ENCODE results near the gene CD79B. TPM values are rescaled to one million over a fixed set of nuclear protein-coding genes. Genes with fewer than 3 reads are reported as not detected.
A peak's percentile ranks its signal among the peaks of the same experiment; 100 is the strongest.
"Not testable (repeated sequence)": the region's sequence is repeated elsewhere in the genome, so short reads cannot be mapped to it uniquely, and the experiment has no call there.

Gene CD79B
- polyA plus RNA-seq, 1 donor from 2014 or later: not detected

DNA sequence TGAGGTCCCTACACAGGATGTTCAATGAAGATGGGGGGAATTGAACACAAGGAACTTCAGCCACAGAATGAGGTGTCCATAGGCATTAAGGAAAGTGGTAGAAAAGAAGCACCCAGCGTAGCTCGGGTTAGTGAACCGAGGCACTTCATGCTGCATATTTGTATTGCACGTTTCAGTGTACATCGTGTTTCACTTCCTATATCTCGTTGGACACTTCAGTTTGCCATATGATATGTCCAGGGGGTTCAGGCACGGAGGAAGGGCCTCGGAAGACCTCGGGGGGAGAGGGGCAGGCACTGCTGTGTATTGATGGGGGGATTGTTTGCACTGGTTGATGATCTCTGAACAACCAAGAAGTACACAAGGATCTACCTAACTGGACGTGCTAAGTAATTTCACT is 16.4 kb downstream of the CD79B start:
- not testable (repeated sequence) for H3K9ac ChIP-seq (ENCODE audit: low read length); H3K9me3 ChIP-seq (ENCODE audit: low read length); H3K36me3 ChIP-seq (ENCODE audit: insufficient read depth, low read length); H4K20me1 ChIP-seq (ENCODE audit: insufficient read depth); H2AFZ ChIP-seq (ENCODE audit: low read depth, low read length); H3K27me3 ChIP-seq (ENCODE audit: insufficient read depth, low read depth, low read length); H3K4me3 ChIP-seq (ENCODE audit: low read length); H3F3A ChIP-seq (ENCODE audit: insufficient read depth, low read length, poor library complexity, severe bottlenecking); H3K79me2 ChIP-seq (replicated peaks; ENCODE audit: insufficient read depth, low read length); H3K9me2 ChIP-seq (ENCODE audit: insufficient read depth, low read length); H3K27ac ChIP-seq (ENCODE audit: low read length); H3K4me2 ChIP-seq (ENCODE audit: low read length)

DNA sequence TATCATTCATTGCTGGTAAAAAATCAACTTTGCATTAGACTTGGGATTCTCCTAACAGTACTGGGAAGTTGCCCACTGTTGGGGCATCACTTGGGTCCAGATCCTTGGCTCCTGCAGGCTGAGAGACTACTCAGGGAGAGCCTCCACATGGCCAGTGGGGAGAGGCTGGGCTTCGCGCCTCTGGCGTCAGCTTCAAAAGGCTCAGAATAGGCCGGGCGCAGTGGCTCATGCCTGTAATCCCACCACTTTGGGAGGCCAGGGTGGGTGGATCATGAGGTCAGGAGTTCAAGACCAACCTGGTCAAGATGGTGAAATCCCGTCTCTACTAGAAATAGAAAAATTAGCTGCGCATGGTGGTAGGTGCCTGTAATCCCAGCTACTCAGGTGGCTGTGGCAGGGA is 17.7 kb downstream of the CD79B start:
- no peaks in the 10 kb centered on the region for H4K20me1 ChIP-seq (ENCODE audit: insufficient read depth)
- H3K9me3 ChIP-seq (ENCODE audit: low read length): no peaks in the 10 kb centered on the region
- H3K79me2 ChIP-seq (replicated peaks; ENCODE audit: insufficient read depth, low read length): no peaks in the 10 kb centered on the region
- no peak overlapping the region for H3K4me2 ChIP-seq (ENCODE audit: low read length)
- no peaks in the 10 kb centered on the region for H3F3A ChIP-seq (ENCODE audit: insufficient read depth, low read length, poor library complexity, severe bottlenecking)
- H2AFZ ChIP-seq (ENCODE audit: low read depth, low read length): no peak overlapping the region
- H3K9ac ChIP-seq (ENCODE audit: low read length): no peak overlapping the region
- TF ChIP-seq REST (IDR thresholded peaks at IDR 0.05; ENCODE audit: borderline replicate concordance): no peak
- H3K36me3 ChIP-seq (ENCODE audit: insufficient read depth, low read length): no peaks in the 10 kb centered on the region
- H3K27ac ChIP-seq (ENCODE audit: low read length): no peak overlapping the region
- no peak overlapping the region for H3K4me3 ChIP-seq (ENCODE audit: low read length)
- no peaks in the 10 kb centered on the region for H3K9me2 ChIP-seq (ENCODE audit: insufficient read depth, low read length)
- H3K27me3 ChIP-seq (ENCODE audit: insufficient read depth, low read depth, low read length): no peaks in the 10 kb centered on the region

DNA sequence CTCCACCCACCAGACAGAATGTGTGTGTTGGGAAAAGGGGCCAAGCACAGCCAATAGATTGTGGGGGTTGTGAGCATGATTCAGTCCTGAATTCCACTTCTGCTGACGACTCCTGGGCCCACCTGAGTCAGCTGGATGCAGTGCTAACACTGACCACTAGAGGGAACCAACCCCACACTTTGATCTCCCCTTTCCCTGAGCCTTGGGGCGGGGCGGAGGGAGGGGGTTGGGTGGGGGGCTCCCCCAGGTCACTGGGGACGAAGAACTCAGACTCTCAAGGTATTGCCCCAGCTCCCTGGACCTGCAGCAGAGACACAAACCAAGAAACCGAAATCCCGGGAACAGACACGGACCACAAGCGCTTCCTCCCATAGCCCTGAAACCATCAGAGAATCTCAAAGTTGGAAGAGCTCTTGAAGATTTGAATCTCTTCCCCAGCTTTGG is 20.5 kb downstream of the CD79B start:
- no peak overlapping the region for H3K4me3 ChIP-seq (ENCODE audit: low read length)
- H3K36me3 ChIP-seq (ENCODE audit: insufficient read depth, low read length): no peaks in the 10 kb centered on the region
- TF ChIP-seq SMC3 (conservative IDR thresholded peaks at IDR 0.05; ENCODE audit: poor library complexity) (peak; percentile 54), RAD21 (conservative IDR thresholded peaks at IDR 0.05) (peak; percentile 43), REST (IDR thresholded peaks at IDR 0.05; ENCODE audit: borderline replicate concordance) (no peak)
- TF ChIP-seq, protein P1, sequence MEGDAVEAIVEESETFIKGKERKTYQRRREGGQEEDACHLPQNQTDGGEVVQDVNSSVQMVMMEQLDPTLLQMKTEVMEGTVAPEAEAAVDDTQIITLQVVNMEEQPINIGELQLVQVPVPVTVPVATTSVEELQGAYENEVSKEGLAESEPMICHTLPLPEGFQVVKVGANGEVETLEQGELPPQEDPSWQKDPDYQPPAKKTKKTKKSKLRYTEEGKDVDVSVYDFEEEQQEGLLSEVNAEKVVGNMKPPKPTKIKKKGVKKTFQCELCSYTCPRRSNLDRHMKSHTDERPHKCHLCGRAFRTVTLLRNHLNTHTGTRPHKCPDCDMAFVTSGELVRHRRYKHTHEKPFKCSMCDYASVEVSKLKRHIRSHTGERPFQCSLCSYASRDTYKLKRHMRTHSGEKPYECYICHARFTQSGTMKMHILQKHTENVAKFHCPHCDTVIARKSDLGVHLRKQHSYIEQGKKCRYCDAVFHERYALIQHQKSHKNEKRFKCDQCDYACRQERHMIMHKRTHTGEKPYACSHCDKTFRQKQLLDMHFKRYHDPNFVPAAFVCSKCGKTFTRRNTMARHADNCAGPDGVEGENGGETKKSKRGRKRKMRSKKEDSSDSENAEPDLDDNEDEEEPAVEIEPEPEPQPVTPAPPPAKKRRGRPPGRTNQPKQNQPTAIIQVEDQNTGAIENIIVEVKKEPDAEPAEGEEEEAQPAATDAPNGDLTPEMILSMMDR (IDR thresholded peaks at IDR 0.05; ENCODE audit: poor library complexity, severe bottlenecking): peak; percentile 62
- no peaks in the 10 kb centered on the region for H3K79me2 ChIP-seq (replicated peaks; ENCODE audit: insufficient read depth, low read length)
- H3K4me2 ChIP-seq (ENCODE audit: low read length): no peak overlapping the region
- no peaks in the 10 kb centered on the region for H3K9me2 ChIP-seq (ENCODE audit: insufficient read depth, low read length)
- H3K9ac ChIP-seq (ENCODE audit: low read length): no peak overlapping the region
- no peaks in the 10 kb centered on the region for H3K9me3 ChIP-seq (ENCODE audit: low read length)
- H4K20me1 ChIP-seq (ENCODE audit: insufficient read depth): no peaks in the 10 kb centered on the region
- no peak overlapping the region for H3K27ac ChIP-seq (ENCODE audit: low read length)
- H2AFZ ChIP-seq (ENCODE audit: low read depth, low read length): no peak overlapping the region
- no peaks in the 10 kb centered on the region for H3K27me3 ChIP-seq (ENCODE audit: insufficient read depth, low read depth, low read length)
- no peaks in the 10 kb centered on the region for H3F3A ChIP-seq (ENCODE audit: insufficient read depth, low read length, poor library complexity, severe bottlenecking)

Data from neural cell (in vitro differentiated cells).